Chondrocyte (in vitro differentiated cells): Measurements from ENCODE around the gene RPE. TPM values are rescaled to one million over a fixed set of nuclear protein-coding genes. Genes with fewer than 3 reads are reported as not detected.

Source experiments
- DNase-seq: peaks from one replicate; pipeline ENCODE4 v3.0.0; 2021; ENCODE audit warnings: mixed read lengths, low spot score
- H3K27ac Mint-ChIP-seq: one replicate; pipeline ENCODE4 v1.8.0; 2021; ENCODE audit warnings: mild to moderate bottlenecking, moderate library complexity, mixed read lengths; ENCODE audit not compliant: unreplicated experiment
- H3K27me3 Mint-ChIP-seq: 2 replicates; pipeline ENCODE4 v1.8.0; 2021; ENCODE audit warnings: low read depth, mixed read lengths
- H3K36me3 Mint-ChIP-seq: 2 replicates; pipeline ENCODE4 v1.8.0; 2021; ENCODE audit warnings: low read depth, mixed read lengths
- H3K4me1 Mint-ChIP-seq: 2 replicates; pipeline ENCODE4 v1.8.0; 2021; ENCODE audit warnings: low read depth, mild to moderate bottlenecking, mixed read lengths
- H3K4me3 Mint-ChIP-seq: one replicate; pipeline ENCODE4 v1.8.0; 2021; ENCODE audit warnings: mild to moderate bottlenecking, moderate library complexity, mixed read lengths; ENCODE audit not compliant: unreplicated experiment
- H3K9me3 Mint-ChIP-seq: 2 replicates; pipeline ENCODE4 v1.8.0; 2021; ENCODE audit warnings: low read depth, mixed read lengths
- CTCF ChIP-seq: fragments of 200-600 bp; sonication (generic); IDR thresholded peaks from 2 replicates; pipeline ENCODE4 v1.5.0; 2021; ENCODE audit warnings: antibody characterized with exemption, mild to moderate bottlenecking, moderate library complexity
- total RNA-seq: library from RNA; stranded (reverse); gene quantifications from 3 replicates; pipeline ENCODE4 v1.2.1, GENCODE V29; 2021

RPE gene
- total RNA-seq, 1 donor from 2014 or later: 41.8 TPM

- no peaks in the 10 kb centered on the region for H3K27me3 Mint-ChIP-seq
- H3K36me3 Mint-ChIP-seq: peaks cover 8% of the 10 kb centered on the region
- no peak for DNase-seq
- H3K9me3 Mint-ChIP-seq: no peaks in the 10 kb centered on the region
- no peak overlapping the region for H3K27ac Mint-ChIP-seq
- no peak for TF ChIP-seq CTCF
- no peak overlapping the region for H3K4me3 Mint-ChIP-seq
- H3K4me1 Mint-ChIP-seq: no peaks in the 10 kb centered on the region
These were observed 25.7 kb downstream of the RPE start for GRCh38 chr2:210028178-210028577.

GRCh38 chr2:210034087-210034683 lies 31.7 kb downstream of the RPE start:
- no peaks in the 10 kb centered on the region for H3K27me3 Mint-ChIP-seq
- no peaks in the 10 kb centered on the region for H3K36me3 Mint-ChIP-seq
- no peak overlapping the region for H3K4me3 Mint-ChIP-seq
- H3K27ac Mint-ChIP-seq: no peak overlapping the region
- no peaks in the 10 kb centered on the region for H3K9me3 Mint-ChIP-seq
- TF ChIP-seq CTCF: no peak
- no peaks in the 10 kb centered on the region for H3K4me1 Mint-ChIP-seq
- no peak for DNase-seq

GRCh38 chr2:210035679-210036078 lies 33.2 kb downstream of the RPE start:
- DNase-seq: no peak
- Mint-ChIP-seq H3K4me3 (no peak overlapping the region), H3K9me3 (no peaks in the 10 kb centered on the region), H3K36me3 (no peaks in the 10 kb centered on the region), H3K27me3 (no peaks in the 10 kb centered on the region), H3K27ac (no peak overlapping the region), H3K4me1 (no peaks in the 10 kb centered on the region)
- no peak for TF ChIP-seq CTCF

GRCh38 chr2:210038078-210038477 lies 35.6 kb downstream of the RPE start:
- Mint-ChIP-seq H3K9me3 (no peaks in the 10 kb centered on the region), H3K27ac (no peak overlapping the region), H3K27me3 (no peaks in the 10 kb centered on the region), H3K4me1 (no peaks in the 10 kb centered on the region), H3K36me3 (no peaks in the 10 kb centered on the region), H3K4me3 (no peak overlapping the region)
- DNase-seq: no peak
- no peak for TF ChIP-seq CTCF

GRCh38 chr2:210046851-210047500 lies 44.5 kb downstream of the RPE start:
- Mint-ChIP-seq H3K4me3 (no peak overlapping the region), H3K9me3 (peaks cover 8% of the 10 kb centered on the region), H3K27ac (no peak overlapping the region), H3K27me3 (no peaks in the 10 kb centered on the region), H3K36me3 (peaks cover 5% of the 10 kb centered on the region), H3K4me1 (no peaks in the 10 kb centered on the region)
- no peak for TF ChIP-seq CTCF
- DNase-seq: no peak
